AG09309 (cell line): Measurements from ENCODE around the gene ZBTB39.
"Not testable (repeated sequence)": the region's sequence is repeated elsewhere in the genome, so short reads cannot be mapped to it uniquely, and the experiment has no call there.

Experiments
- DNase-seq: peaks from one replicate; pipeline ENCODE4 v3.0.0-alpha.2; 2010; ENCODE audit warnings: low read depth
- H3K4me3 ChIP-seq: 2 replicates; pipeline ENCODE4 v1.5.1; 2011; ENCODE audit warnings: mild to moderate bottlenecking, low read depth, low read length, moderate library complexity; ENCODE audit not compliant: control insufficient read depth
- CTCF ChIP-seq: IDR thresholded peaks from 2 replicates; pipeline ENCODE4 v1.5.1; 2011; ENCODE audit warnings: mild to moderate bottlenecking, low read depth, low read length, inconsistent platforms; ENCODE audit not compliant: insufficient read depth, control insufficient read depth; ENCODE audit errors: missing control alignments

The ZBTB39 gene

DNA sequence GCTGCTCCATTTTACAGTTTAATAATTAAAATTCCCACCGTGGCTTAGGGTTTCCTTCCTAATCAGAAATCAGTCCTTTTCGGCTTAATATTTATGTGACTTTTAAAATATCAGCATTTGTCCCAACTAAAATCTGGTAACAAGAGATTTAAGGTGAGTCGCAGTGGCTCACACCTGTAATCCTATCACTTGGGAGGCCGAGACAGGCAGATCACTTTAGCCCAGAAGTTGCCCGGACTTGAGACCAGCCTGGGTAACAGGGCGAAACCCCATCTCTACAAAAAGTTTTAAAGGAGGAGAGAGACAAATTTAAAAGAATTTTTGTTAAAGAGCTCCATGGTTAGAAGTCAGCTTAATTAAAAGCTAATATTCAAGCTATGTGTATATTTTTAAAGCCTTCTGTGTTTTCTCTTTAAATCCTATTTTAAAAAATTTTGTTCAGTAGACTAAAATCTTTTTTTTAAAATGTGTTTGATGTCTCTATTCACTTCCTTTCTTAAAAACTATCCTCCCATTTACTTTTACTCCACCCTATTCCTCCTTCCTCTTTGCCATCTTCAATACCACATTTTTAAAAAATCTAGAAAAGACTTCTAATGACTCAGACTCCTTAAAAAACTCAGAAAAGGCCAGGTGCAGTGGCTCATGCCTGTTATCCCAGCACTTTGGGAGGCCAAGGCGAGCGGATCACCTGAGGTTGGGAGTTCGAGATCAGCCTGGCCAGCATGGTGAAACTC is 13.8 kb upstream of the ZBTB39 start:
- DNase-seq: no peak
- TF ChIP-seq CTCF: no peak
- no peak overlapping the region for H3K4me3 ChIP-seq

DNA sequence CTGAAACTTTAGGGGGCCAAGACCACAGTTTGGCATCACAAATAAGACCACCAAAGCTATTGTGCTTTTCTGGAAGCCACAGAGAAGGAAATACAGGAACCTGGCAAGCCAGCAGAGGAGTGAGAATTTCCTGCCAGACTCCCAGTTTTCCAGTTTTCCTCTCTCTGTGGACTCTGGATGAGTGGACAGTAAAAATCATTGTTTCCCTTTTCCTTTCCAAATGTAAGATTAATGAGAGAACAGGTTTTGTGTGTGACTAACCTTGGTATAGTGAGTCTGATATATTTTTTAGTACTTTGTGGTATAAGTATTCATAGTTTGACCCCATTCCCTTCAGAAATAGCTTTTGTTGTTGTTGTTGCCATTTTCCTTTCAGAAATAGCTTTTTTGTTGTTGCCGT is 12.6 kb upstream of the ZBTB39 start:
- DNase-seq: no peak
- no peak for TF ChIP-seq CTCF
- no peak overlapping the region for H3K4me3 ChIP-seq

GRCh38 chr12:57018353-57018752 is 12.0 kb upstream of the ZBTB39 start:
- not testable (repeated sequence) for DNase-seq, H3K4me3 ChIP-seq

- H3K4me3 ChIP-seq: no peak within 1 kb of the TSS
- no peak for DNase-seq
- no peak for TF ChIP-seq CTCF
Observed at GRCh38 chr12:57016348-57016747, 10.0 kb upstream of the ZBTB39 start, which contains the start of gene TAC3. TSS of gene TAC3 (minus strand) at chr12:57016529. CDS start at chr12:57015797, 732 bp downstream.

GRCh38 chr12:57012600-57013465 is 6.5 kb upstream of the ZBTB39 start:
- H3K4me3 ChIP-seq: no peak overlapping the region
- DNase-seq: no peak
- TF ChIP-seq CTCF: no peak

- H3K4me3 ChIP-seq: no peak overlapping the region
- TF ChIP-seq CTCF: no peak
- DNase-seq: no peak
Observed at GRCh38 chr12:57011438-57012424, 5.4 kb upstream of the ZBTB39 start.
